K562 (cell line): ENCODE data around the gene PAXIP1. TPM values are rescaled to one million over a fixed set of nuclear protein-coding genes. Genes with fewer than 3 reads are reported as not detected.

Source experiments
- ATAC-seq: fragments of 200-7000 bp; cut with Tn5 transposase; 3 replicates; pipeline ENCODE4 v1.9.1; 2020; ENCODE audit warnings: moderate library complexity
- BruUV-seq: library from RNA; stranded (reverse); fragments of 400-500 nt; replicated peaks from 2 replicates; lab custom pipeline; 2021; lab: Mats Ljungman, UMichigan
- CTCF ChIA-PET: fragments of 300-600 bp; formaldehyde crosslinking; extraction: SDS; loops from one replicate; lab custom pipeline; 2021; ENCODE audit warnings: low intra/inter-chr PET ratio; lab: Yijun Ruan, JAX
- POLR2A ChIA-PET: fragments of 300-600, 350-650 bp; sonication (Branson Sonifier 250); formaldehyde crosslinking; extraction: SDS; loops from one replicate; lab custom pipeline; 2021; ENCODE audit warnings: antibody characterized with exemption, inconsistent platforms; lab: Yijun Ruan, JAX
- DNase-seq, 4 experiments: peaks; one replicate each; pipeline versions ENCODE4 v3.0.0 to v3.0.0-alpha.2; 2011 to 2018; ENCODE audit warnings: low spot score in 3 of 4, mixed read lengths in 3 of 4; ENCODE audit errors: extremely low read depth in 1 of 4
- FAIRE-seq: peaks from 2 replicates; lab custom pipeline; 2011; peaks lifted over from hg19 to GRCh38; lab: Jason Lieb, UNC
- H2AFZ ChIP-seq: 2 replicates; pipeline ENCODE4 v1.6.0; 2011; ENCODE audit warnings: low read depth, low read length, control low read depth, inconsistent platforms
- H3K27ac ChIP-seq: fragments of 200-600 bp; 3 replicates; pipeline ENCODE4 v1.8.0; 2011; ENCODE audit warnings: low read depth, mild to moderate bottlenecking, control low read depth, inconsistent platforms, low read length, moderate library complexity, mixed read lengths; ENCODE audit errors: extremely low read depth
- H3K27me3 ChIP-seq, 2 experiments: fragments of 300-600 bp in 1 of 2; 2 replicates in 1 of 2; 3 replicates in 1 of 2; pipeline versions ENCODE4 v1.6.0 to v1.8.0; 2011; ENCODE audit warnings: inconsistent platforms in 2 of 2, low read length in 2 of 2, mild to moderate bottlenecking in 1 of 2, mixed read lengths in 1 of 2, moderate library complexity in 1 of 2; ENCODE audit not compliant: control insufficient read depth in 2 of 2, insufficient read depth in 2 of 2
- H3K36me3 ChIP-seq: fragments of 300-600 bp; 3 replicates; pipeline ENCODE4 v1.8.0; 2011; ENCODE audit warnings: mild to moderate bottlenecking, low read length, inconsistent platforms; ENCODE audit not compliant: control insufficient read depth, insufficient read depth
- H3K4me1 ChIP-seq, 2 experiments: fragments of 200-600 bp in 1 of 2; replicated peaks in 1 of 2; 2 replicates in 1 of 2; 3 replicates in 1 of 2; pipeline versions ENCODE4 v1.5.1 to v1.8.0; 2011; ENCODE audit warnings: inconsistent platforms in 2 of 2, low read length in 2 of 2, mild to moderate bottlenecking in 1 of 2, mixed read lengths in 1 of 2, moderate library complexity in 1 of 2; ENCODE audit not compliant: control insufficient read depth in 2 of 2, insufficient read depth in 2 of 2
- H3K4me2 ChIP-seq: 2 replicates; pipeline ENCODE4 v1.6.1; 2011; ENCODE audit warnings: low read length, control low read depth, inconsistent platforms, mixed read lengths; ENCODE audit not compliant: insufficient read depth
- H3K4me3 ChIP-seq: fragments of 200-600 bp; sonication (generic), shearing (Covaris generic); 2 replicates; pipeline ENCODE4 v1.5.1; 2016; ENCODE audit warnings: control low read depth, inconsistent platforms
- H3K79me2 ChIP-seq: fragments of 200-600 bp; 3 replicates; pipeline ENCODE4 v1.8.0; 2011; ENCODE audit warnings: low read length, inconsistent platforms; ENCODE audit not compliant: control insufficient read depth, insufficient read depth
- H3K9ac ChIP-seq, 2 experiments: 2 replicates each; pipeline versions ENCODE4 v1.6.0 to v1.6.1; 2011; ENCODE audit warnings: low read depth in 2 of 2, low read length in 2 of 2, control low read depth in 1 of 2, inconsistent platforms in 1 of 2, mild to moderate bottlenecking in 1 of 2, mixed read lengths in 1 of 2; ENCODE audit not compliant: insufficient read depth in 1 of 2
- H3K9me1 ChIP-seq: one replicate; pipeline ENCODE4 v1.6.0; 2011; ENCODE audit warnings: inconsistent platforms, mild to moderate bottlenecking, low read length, moderate library complexity; ENCODE audit not compliant: control insufficient read depth, insufficient read depth
- H3K9me3 ChIP-seq: replicated peaks from 2 replicates; pipeline ENCODE4 v1.5.1; 2011; ENCODE audit warnings: low read depth, low read length, inconsistent platforms; ENCODE audit not compliant: control insufficient read depth, insufficient read depth
- H4K20me1 ChIP-seq: replicated peaks from 2 replicates; pipeline ENCODE4 v1.6.1; 2011; ENCODE audit warnings: low read length, inconsistent platforms, mixed read lengths; ENCODE audit not compliant: control insufficient read depth, insufficient read depth
- GTF3C2 ChIP-seq: IDR thresholded peaks from 3 replicates; pipeline ENCODE4 v1.6.1; 2011; ENCODE audit warnings: borderline replicate concordance, mild to moderate bottlenecking, moderate library complexity; ENCODE audit not compliant: insufficient read length; ENCODE audit errors: extremely low read depth
- HMGXB4 ChIP-seq: sonication (generic); formaldehyde crosslinking; IDR thresholded peaks from 2 replicates; pipeline ENCODE4 v1.8.1; 2023; ENCODE audit warnings: mild to moderate bottlenecking, missing genetic modification reagents
- NCOA1 ChIP-seq: fragments of 450-650 bp; IDR thresholded peaks from 2 replicates; pipeline ENCODE4 v1.6.1; 2016; ENCODE audit warnings: low read depth
- SMC3 ChIP-seq: conservative IDR thresholded peaks from 2 replicates; pipeline ENCODE4 v1.6.1; 2011; ENCODE audit warnings: low read depth, low read length, improper control_type of control experiment; ENCODE audit not compliant: insufficient read depth
- SRSF3 ChIP-seq: fragments of 200-400 bp; formaldehyde crosslinking; IDR thresholded peaks from 2 replicates; pipeline ENCODE4 v1.6.1; 2016; ENCODE audit warnings: mild to moderate bottlenecking, low read length, moderate library complexity; ENCODE audit not compliant: insufficient read depth
- TRIM28 ChIP-seq: fragments of 450-650 bp; IDR thresholded peaks from 2 replicates; pipeline ENCODE4 v1.6.1; 2017
- ZNF277 ChIP-seq: fragments of 250-450 bp; sonication (Bioruptor Pico); IDR thresholded peaks from 2 replicates; pipeline ENCODE4 v1.8.0; 2022; ENCODE audit warnings: inconsistent platforms, mild to moderate bottlenecking, moderate library complexity, borderline replicate concordance
- WGBS: fragments of 100-300 bp; shearing (Covaris generic); methylation state at CpG from one replicate; pipeline ENCODE4 v1.1.6; 2016; ENCODE audit warnings: low coverage, mixed read lengths; ENCODE audit not compliant: insufficient coverage; ENCODE audit errors: missing lambda C conversion rate; 5-methylcytosine and 5-hydroxymethylcytosine counted together
- in situ Hi-C: fragments of 300-500 bp; cut with MboI; formaldehyde crosslinking; loops from 4 replicates; pipeline ENCODE4 v1.15.0; 2018; ENCODE audit warnings: inconsistent platforms, mixed read lengths
- intact Hi-C: fragments of 100-400 bp; cut with micrococcal nuclease; formaldehyde crosslinking; loops from 2 replicates; pipeline ENCODE4 v1.14.2; 2022
- polyA plus RNA-seq, 8 experiments: library from polyadenylated mRNA; depleted of rRNA in 4 of 8; stranded (reverse) in 5 of 8; unstranded in 3 of 8; fragments of >200 nt; fragmentation: Nextera tagmentation in 2 of 8; fragmentation: Illumina TruSeq in 1 of 8; extraction: Ambion mirVana in 2 of 8; extraction: Trizol in 1 of 8; gene quantifications; 2 replicates each; pipeline versions ENCODE4 v1.2.1 to v1.2.3, GENCODE V29; 2011 to 2014; ENCODE audit warnings: inconsistent platforms in 1 of 8, missing spikeins in 1 of 8
- total RNA-seq, 7 experiments: library from RNA; depleted of rRNA in 6 of 7; stranded (reverse); fragments of >200 nt in 6 of 7; fragmentation: Illumina TruSeq in 2 of 7; extraction: Trizol in 2 of 7; gene quantifications; 2 replicates each; pipeline versions ENCODE4 v1.2.1 to v1.2.3, GENCODE V29; 2011 to 2021; ENCODE audit warnings: low replicate concordance in 1 of 7
- TF ChIP-seq, protein P1 (sequence below), 2 experiments: fragments of 150-350 bp in 1 of 2; IDR thresholded peaks; 2 replicates each; pipeline ENCODE4 v1.6.1; 2012 to 2016; ENCODE audit warnings: low read depth in 2 of 2, low read length in 2 of 2, mild to moderate bottlenecking in 1 of 2, moderate library complexity in 1 of 2

Gene PAXIP1
- total and polyA plus RNA-seq, 9 of the 15 experiments (the other 6 are each of a cell fraction or from before 2014, with no cell fraction given) = 9.7 to 37.9 (median 28.4) TPM

- ChIA-PET POLR2A (interaction anchor here (0.6 to 1.5 kb wide), 4 partner anchors 10 to 49 kb away, joined by 3 to 6 read pairs (median 3); no protein-coding TSS in a partner anchor), CTCF (no interaction called here)
- H3K27me3 ChIP-seq = no peaks in the 10 kb centered on the region; a peak in 1 of 5 replicates
- no peak for TF ChIP-seq SRSF3
- TF ChIP-seq HMGXB4 (CRISPR knock-in tag) = no peak
- no peak for TF ChIP-seq TRIM28
- TF ChIP-seq, protein P1, sequence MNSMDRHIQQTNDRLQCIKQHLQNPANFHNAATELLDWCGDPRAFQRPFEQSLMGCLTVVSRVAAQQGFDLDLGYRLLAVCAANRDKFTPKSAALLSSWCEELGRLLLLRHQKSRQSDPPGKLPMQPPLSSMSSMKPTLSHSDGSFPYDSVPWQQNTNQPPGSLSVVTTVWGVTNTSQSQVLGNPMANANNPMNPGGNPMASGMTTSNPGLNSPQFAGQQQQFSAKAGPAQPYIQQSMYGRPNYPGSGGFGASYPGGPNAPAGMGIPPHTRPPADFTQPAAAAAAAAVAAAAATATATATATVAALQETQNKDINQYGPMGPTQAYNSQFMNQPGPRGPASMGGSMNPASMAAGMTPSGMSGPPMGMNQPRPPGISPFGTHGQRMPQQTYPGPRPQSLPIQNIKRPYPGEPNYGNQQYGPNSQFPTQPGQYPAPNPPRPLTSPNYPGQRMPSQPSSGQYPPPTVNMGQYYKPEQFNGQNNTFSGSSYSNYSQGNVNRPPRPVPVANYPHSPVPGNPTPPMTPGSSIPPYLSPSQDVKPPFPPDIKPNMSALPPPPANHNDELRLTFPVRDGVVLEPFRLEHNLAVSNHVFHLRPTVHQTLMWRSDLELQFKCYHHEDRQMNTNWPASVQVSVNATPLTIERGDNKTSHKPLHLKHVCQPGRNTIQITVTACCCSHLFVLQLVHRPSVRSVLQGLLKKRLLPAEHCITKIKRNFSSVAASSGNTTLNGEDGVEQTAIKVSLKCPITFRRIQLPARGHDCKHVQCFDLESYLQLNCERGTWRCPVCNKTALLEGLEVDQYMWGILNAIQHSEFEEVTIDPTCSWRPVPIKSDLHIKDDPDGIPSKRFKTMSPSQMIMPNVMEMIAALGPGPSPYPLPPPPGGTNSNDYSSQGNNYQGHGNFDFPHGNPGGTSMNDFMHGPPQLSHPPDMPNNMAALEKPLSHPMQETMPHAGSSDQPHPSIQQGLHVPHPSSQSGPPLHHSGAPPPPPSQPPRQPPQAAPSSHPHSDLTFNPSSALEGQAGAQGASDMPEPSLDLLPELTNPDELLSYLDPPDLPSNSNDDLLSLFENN (IDR thresholded peaks at IDR 0.05; ENCODE audit: low read depth in 2 of 2, low read length in 2 of 2) = no peak
- TF ChIP-seq GTF3C2 = no peak
- TF ChIP-seq NCOA1 = no peak
- no peak for TF ChIP-seq SMC3
- TF ChIP-seq ZNF277 (CRISPR knock-in tag) = no peak
- H2AFZ ChIP-seq = no peak overlapping the region
- 85% methylated on average over 7 of the region's 7 CpGs for WGBS
- no peaks in the 10 kb centered on the region for H3K9me3 ChIP-seq
- DNase-seq = no peak
- H3K79me2 ChIP-seq = peaks cover 18% of the 10 kb centered on the region; the same call in 1 of the 3 replicates
- H3K4me2 ChIP-seq = no peak overlapping the region
- H3K27ac ChIP-seq = no peak overlapping the region
- H3K9me1 ChIP-seq = no peaks in the 10 kb centered on the region
- peaks cover 81% of the 10 kb centered on the region for H3K36me3 ChIP-seq
- H4K20me1 ChIP-seq = peaks cover 6% of the 10 kb centered on the region; the same call in 1 of the 2 replicates
- no peaks in the 10 kb centered on the region; a peak in 1 of 5 replicates for H3K4me1 ChIP-seq
- intact Hi-C loops = no loop called here
- in situ Hi-C loops = no loop called here
- H3K4me3 ChIP-seq = no peak overlapping the region
- ATAC-seq = no peak
- BruUV-seq = no TSS peak
- H3K9ac ChIP-seq = no peak overlapping the region
- no peak for FAIRE-seq
Measured at GRCh38 chr7:154975984-154976383, 26.9 kb downstream of the PAXIP1 start.
